ENCODE measurements around the gene FERMT3.

DNA sequence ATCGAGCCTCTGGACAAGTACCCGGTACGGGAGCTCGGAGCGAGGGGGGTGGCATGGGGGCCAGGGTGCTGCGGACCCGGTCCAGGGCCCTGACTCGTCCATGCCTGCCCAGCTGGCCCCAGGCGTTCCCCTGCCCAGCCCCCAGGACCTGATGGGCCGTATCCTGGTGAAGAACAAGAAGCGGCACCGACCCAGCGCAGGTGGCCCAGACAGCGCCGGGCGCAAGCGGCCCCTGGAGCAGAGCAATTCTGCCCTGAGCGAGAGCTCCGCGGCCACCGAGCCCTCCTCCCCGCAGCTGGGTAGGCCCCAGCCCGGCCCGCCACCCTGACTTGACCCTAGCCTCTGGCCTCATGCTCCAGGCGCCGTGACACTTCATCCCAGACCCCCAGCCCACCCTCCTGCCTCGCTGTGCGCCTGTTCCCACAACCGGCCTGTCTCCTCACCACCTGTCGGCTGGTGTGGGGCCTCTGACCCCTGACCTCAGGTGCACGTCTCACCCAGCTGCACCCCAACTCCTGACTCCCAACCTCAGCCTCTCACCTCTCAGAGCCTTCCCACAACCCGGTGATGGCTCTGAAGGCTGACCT lies 52.5 kb downstream of the FERMT3 start:
- TF ChIP-seq, protein P1, sequence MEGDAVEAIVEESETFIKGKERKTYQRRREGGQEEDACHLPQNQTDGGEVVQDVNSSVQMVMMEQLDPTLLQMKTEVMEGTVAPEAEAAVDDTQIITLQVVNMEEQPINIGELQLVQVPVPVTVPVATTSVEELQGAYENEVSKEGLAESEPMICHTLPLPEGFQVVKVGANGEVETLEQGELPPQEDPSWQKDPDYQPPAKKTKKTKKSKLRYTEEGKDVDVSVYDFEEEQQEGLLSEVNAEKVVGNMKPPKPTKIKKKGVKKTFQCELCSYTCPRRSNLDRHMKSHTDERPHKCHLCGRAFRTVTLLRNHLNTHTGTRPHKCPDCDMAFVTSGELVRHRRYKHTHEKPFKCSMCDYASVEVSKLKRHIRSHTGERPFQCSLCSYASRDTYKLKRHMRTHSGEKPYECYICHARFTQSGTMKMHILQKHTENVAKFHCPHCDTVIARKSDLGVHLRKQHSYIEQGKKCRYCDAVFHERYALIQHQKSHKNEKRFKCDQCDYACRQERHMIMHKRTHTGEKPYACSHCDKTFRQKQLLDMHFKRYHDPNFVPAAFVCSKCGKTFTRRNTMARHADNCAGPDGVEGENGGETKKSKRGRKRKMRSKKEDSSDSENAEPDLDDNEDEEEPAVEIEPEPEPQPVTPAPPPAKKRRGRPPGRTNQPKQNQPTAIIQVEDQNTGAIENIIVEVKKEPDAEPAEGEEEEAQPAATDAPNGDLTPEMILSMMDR (IDR thresholded peaks at IDR 0.05) = no peak
- no peak for TF ChIP-seq POLR2AphosphoS5 (IDR thresholded peaks at IDR 0.05)
